DND-41 (cell line): ENCODE results near the gene IFI44.

Experiments used
- EZH2 ChIP-seq: IDR thresholded peaks from 3 replicates; pipeline ENCODE4 v1.6.1; 2012; ENCODE audit warnings: borderline replicate concordance, low read depth, mild to moderate bottlenecking, moderate library complexity, low read length, inconsistent platforms; ENCODE audit not compliant: severe bottlenecking
- TF ChIP-seq, protein P1 (sequence below): IDR thresholded peaks from 2 replicates; pipeline ENCODE4 v1.5.1; 2012; ENCODE audit warnings: borderline replicate concordance, low read length, moderate library complexity, mild to moderate bottlenecking; ENCODE audit not compliant: poor library complexity, severe bottlenecking; ENCODE audit errors: extremely low read depth

DNA sequence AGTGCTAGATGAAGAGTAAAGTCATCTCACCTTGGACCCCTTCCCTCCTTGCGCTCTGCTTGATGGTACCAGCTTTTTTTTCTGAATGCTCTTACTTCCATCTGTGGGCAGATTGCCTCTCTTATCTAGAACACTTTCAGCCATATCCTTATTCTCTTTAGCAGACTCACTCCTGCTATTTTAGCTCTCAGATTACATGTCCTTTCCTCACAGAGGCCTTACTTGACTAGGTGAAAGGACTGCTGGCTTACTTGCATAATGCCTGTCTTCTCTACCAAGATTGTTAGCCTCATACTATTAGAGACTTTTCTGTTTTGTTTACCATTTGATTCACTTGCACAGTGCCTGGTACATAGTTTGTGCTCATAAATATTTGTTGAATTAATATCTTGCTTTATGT, 9.3 kb downstream of the IFI44 start:
- TF ChIP-seq, protein P1, sequence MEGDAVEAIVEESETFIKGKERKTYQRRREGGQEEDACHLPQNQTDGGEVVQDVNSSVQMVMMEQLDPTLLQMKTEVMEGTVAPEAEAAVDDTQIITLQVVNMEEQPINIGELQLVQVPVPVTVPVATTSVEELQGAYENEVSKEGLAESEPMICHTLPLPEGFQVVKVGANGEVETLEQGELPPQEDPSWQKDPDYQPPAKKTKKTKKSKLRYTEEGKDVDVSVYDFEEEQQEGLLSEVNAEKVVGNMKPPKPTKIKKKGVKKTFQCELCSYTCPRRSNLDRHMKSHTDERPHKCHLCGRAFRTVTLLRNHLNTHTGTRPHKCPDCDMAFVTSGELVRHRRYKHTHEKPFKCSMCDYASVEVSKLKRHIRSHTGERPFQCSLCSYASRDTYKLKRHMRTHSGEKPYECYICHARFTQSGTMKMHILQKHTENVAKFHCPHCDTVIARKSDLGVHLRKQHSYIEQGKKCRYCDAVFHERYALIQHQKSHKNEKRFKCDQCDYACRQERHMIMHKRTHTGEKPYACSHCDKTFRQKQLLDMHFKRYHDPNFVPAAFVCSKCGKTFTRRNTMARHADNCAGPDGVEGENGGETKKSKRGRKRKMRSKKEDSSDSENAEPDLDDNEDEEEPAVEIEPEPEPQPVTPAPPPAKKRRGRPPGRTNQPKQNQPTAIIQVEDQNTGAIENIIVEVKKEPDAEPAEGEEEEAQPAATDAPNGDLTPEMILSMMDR = no peak
- no peak for TF ChIP-seq EZH2
